AG08396 (cell line): ENCODE data around the gene DNM2.
"Not testable (repeated sequence)": the region's sequence is repeated elsewhere in the genome, so short reads cannot be mapped to it uniquely, and the experiment has no call there.

ENCODE experiments used
- DNase-seq: peaks from one replicate; pipeline ENCODE4 v3.0.0; 2012; ENCODE audit warnings: low spot score, mixed read lengths

The DNM2 gene

DNA sequence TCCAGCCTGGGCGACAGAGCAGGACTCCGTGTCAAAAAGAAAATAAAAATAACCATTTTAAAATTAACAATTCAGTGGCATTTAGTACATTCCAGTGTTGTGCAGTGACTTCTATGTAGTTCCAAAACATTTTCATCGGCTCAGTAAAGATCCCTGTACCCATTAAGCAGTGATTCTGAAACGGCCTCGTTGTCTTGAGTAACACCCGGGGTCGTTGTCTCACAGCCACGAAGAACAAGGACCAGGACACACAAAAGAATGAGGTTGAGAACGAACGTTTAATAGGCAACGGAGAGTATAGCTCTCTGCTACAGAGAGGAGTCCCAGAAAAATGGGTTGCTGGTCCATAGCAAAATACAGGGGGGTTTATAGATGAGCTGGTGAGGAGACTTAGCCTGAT is 120.5 kb downstream of the DNM2 start:
- no peak for DNase-seq

DNA sequence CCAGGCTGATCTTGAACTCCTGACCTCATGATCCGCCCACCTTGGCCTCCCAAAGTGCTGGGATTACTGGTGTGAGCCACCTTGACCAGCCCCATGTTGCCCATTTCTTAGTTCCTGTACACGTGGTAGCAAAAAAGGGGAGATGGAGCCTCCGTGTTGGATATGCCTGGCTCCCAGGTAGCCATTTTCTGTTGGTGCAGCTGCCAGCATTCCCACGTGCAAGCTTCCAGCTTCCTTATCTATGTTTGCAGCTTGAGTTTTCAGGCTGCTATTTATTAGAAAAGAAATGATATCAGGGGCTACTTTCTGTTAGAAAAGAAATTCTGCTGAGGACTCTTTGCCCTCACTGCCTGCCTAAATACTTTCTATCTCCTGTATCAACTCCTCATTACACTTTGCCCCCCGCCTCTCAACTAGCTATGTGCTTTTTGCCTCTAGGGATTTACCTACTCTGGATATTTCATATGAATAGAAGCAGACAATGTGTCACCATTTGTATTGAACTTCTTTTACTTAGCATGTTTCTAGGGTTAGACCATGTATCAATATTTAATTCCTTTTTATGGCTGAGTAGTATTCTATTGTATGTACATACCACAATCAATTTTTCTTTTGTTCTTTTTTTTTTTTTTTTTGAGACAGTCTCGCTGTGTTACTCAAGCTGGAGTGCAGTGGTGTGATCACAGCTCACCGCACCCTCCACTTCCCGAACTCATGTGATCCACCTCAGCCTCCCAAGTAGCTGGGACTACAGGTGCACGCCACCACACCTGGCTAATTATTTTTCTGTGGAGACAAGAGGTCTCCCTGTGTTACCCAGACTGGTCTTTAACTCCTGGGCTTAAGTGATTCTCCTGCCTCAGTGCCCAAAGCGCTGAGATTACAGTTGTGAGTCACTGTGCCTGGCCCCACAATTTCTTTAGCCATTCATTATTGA is 121.5 kb downstream of the DNM2 start:
- no peak for DNase-seq

DNA sequence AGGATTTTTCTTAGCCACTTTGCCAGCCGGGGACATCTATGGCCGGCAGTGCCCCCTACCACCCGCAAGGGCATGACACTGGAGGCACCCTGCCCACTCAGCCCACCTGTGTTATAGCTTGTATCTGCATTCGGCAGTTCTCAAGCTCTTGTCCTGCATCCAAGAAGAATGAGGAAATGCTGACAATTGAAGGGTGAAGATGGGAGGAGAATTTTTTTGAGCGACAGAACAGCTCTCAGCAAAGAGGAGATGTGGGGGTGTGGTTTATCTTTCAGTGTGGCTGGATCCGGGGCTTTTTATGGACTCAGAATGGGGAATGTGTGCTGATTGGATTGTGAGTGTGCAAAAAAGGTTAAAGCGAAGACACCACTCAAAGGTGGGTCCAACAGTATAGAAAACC is 124.9 kb downstream of the DNM2 start:
- no peak for DNase-seq

DNA sequence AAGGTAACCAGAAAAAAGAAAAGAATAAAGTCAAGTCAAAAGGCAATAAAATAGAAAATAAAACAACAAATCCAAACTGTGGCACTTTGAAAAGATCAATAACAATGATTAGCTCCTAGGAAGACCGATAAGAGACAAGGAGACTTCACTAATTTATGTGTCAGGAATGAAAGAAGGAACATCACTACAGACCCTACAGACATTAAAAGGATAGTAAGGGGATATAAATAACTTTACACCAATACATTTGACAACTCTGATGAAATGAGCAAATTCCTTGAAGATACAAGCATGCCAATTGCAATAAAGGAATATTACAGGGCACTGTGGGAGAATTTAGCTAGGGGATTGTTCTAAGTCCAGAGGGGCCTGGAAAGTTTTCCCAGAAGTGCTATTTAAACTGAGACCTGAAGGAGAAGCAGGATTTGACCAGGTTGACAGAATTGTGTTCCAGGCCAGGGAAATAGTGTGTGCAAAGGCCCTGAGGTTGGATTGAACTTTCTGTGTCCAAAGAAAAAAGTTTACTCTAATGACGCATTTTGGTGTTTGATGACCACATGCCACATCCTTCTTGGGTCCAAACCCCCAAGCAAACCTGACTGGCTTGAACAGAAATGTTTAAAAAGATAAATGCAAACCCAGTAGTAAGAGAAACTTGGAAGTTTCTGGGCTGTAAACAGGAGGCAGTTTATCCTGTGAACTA is 128.8 kb downstream of the DNM2 start:
- DNase-seq = no peak

DNA sequence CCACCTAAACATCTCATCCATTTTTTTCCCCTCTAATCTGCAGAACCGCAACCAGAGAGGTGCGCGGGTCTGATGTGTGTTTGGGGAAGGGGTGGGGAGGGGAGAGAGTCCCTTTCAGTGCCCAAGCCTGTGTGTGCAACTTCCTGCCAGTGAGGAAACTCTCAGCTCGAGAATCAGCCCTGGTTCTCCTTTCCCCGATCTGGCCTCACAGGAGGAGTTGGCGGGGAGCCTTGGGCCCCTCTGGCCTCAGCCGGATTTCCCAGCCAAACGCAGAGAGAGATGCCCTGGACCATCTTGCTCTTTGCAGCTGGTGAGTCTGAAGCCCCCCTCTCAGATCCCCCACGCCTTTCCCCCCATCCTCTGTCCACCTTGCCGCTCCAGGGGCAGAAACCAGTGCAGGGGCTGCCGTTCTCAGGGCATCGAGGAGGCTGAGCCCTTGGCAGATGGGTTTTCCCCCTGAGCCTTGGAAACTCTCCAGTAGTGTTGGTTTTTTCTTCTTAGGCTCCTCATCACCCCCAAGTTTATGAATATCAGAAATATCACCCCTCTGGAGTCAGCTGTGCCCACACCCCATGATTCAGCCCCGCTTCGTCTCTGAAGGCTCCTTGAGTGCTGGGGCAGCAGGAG is 130.5 kb downstream of the DNM2 start, which contains the start of gene C19orf38:
C19orf38 (plus strand) TSS at position 186 of the 627 bp plus-strand sequence; CDS start at position 280, 94 bp downstream.
- DNase-seq = no peak

DNA sequence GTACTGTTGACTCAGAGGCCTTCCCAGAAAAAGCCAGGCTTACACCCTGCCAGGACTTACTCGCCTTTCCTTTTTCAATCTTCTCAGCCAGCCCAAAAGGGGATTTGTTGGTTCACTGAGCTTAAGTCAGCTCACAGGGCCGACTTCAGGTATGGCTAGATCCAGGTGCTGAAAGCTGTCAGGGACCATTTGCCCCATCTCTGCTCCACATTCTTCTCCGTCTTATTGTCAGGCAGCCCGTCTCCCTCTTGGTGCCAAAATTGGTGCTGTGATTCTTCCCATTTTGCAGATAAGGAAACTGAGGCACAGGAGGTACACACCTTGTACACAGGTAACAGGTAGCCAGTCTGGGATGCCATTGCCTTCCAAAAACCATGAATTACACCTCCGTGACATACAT is 132.8 kb downstream of the DNM2 start:
- DNase-seq = no peak

DNA sequence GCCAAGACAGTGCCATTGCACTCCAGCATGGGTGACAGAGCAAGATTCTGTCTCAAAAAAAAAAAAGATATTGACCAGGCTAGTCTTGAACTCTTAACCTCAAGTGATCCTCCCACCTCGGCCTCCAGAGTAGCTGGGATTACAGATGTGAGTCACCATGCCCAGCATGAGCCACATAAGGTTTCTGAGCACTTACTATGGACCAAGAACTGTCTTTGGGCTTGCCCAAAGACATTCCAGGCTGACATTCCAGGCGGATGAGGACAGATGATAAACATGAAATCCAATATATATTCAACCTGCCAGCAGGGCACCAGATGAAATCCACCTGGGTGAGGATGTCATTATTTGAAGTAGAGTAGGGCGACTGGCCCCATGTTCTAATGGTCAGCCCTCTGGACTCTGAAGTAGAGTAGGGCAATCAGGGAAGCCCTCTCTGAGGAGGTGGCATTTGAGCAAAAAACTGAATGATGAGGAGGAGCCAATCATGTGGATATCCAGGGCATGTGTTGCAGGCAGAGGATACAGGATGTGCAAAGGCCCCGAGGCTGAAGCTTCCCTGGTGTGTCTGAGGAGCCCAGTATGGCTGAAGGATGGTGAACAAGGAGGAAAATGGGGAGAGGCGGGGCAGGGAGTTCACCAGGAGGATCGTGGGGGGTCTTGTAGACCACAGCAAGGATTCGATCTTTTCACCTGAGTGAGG is 134.4 kb downstream of the DNM2 start:
- DNase-seq = peak; percentile 38

DNA sequence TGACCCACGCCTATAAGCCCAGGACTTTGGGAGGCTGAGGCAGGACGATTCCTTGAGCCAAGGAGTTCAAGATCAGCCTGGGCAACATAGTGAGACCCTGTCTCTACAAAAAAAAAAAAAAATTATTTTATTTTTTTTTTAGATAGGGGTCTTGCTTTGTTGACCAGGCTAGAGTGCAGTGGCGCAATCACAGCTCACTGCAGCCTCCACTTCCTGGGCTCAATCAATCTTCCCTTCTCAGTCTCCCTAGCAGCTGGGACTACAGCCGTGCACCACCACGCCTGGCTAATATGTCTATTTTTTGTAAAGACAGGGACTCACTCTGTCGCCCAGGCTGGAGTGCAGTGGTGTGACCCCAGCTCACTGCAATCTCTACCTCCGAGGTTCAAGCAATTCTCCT is 135.1 kb downstream of the DNM2 start:
- DNase-seq = no peak

DNA sequence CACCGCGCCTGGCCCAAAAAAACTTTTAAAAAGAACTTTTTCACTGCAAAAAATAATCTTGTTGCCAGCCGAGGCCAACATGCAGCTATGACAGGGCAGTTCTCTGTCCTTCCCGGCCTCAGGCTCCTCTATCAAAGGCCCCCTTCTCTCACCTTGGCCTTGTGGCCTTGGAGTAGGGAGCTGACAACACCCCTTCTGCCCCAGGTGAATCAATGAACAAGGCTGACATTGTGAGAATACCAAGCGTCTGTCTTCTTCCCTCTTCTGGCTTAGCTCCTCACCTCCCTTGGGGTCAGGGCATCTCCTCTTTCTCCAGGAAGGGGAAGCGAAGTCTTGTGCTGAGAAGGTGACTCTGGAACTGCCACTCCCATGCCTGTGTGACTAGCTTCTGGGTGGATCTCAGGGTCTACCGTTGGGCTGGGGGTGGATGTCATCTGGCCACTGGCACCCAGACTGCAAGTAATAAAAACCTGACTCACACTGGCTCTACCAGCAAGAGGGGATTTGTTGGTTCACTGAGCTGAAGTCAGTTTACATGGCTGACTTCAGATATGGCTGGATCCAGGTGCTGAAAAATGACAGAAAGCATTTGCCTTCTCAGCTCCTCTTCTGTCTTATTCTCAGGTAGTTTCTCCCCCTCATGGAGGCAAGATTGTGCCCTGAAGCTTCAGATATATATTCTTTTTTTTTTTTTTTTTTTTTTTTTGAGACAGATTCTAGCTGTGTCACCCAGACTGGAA is 136.6 kb downstream of the DNM2 start:
- DNase-seq = no peak

DNA sequence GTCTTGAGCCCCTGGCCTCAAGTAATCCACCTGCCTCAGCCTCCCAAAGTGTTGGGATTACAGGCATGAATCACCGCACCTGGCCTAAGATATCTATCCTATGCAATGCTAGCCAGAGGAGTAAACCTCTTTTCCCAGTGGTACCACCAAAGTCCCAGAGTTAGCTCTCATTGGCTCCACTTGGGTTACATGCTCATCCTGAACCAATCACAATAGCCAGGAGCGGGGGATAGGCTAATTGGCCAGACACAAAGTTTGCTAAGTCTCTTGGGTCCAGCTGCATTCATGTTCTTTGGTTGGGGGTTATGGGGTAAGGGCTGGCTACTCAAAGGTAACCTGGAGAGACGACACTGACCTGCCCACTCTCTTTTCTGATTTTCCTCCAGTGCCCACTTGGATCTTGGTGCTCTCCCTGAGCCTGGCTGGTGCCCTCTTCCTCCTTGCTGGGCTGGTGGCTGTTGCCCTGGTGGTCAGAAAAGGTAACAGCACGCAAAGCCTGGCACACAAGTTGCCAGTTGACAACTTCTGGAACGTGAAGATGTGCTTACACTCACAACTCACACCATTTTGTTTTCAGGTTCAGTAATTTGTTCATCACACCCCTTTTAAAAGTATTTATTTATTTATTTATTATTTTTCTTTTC is 138.1 kb downstream of the DNM2 start:
- DNase-seq = no peak

DNA sequence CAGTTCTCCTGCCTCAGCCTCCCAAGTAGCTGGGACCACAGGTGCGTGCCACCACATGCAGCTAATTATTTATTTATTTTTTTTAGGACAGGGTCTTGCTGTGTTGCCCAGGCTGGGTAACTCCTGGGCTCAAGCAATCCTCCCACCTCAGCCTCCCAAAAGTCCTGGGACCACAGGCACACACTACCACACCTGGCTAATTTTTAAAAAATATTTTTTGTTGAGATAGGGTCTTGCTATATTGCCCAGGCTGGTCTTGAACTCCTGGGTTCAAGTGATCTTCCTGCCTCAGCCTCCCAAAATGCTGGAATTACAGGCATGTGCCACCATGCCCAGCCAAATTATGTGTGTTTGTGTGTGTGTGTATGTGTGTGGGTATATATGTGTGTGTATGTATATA is 139.0 kb downstream of the DNM2 start:
- not testable (repeated sequence) for DNase-seq

DNA sequence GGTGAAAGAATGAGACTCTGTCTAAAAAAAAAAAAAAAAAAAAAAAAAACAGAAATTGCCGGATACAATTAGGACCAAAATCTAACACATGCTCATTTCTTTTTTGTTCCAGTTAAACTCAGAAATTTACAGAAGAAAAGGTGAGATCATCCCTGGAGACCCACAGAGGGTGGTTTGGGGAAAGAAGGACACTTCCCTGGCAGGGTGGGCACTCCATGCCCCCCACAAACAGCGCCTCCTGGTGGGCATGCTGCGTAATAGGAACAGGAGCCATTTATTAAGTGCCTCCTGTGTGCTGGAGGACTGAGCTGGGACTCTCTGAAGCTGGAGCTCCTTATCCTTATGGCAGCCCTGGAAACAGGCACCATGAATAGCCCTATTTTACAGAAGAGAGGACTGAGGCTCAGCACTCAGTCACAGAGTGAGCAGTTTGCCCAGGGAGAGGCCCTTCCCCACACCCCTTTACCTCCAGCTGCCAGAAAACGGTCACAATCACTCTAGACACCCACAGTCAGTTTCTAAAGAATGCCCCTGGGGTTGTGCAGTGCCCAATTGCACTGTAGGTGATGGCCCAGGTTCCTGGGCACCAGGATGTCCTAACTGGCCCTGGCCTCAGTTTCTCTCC is 140.4 kb downstream of the DNM2 start:
- DNase-seq = peak; percentile 37

DNA sequence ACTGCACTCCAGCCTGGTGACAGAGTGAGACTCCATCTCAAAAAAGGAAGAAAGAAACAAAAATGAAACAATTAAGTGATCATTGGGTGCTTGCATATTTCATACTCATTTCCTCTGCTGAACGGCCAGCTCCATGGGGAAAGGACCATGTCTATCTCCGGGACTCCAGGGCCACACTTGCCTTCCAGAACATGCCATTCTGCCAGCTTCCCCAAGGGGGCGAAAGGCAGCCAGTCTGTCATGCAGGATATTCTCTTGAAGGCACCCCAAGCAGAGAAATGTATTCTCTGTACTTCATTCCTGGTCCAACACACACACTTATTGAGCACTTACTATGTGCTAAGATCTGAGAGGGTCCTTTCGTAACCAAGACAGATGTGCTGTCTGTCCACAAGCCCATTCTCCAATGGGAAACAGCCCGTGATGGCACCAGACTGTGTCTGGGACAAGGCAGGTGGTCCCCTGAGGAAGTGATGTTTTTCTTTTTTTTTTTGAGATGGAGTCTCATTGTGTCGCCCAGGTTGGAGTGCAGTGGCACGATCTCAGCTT is 143.3 kb downstream of the DNM2 start:
- no peak for DNase-seq

DNA sequence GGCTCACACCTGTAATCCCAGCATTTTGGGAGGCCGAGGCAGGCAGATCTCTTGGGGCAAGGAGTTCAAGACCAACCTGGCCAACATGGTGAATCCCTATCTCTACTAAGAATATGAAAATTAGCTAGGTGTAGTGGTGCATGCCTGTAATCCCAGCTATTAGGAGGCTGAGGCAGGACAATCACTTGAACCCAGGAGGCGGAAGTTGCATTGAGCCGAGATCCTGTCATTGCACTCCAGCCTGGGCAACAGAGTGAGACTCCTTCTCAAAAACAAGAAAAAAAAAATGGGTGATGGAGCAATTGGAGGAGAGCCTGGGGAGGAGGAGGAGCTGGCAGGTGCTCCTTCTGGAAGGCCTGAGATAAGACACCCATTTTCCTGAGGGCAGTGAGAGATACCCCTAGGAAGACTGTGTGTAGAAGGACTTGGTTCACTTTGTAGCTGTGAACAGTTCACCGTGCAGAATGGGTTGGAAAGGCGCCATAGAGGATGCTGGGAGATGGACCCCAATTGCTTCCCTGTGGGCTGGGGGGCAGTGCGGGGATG is 144.8 kb downstream of the DNM2 start:
- DNase-seq = no peak

DNA sequence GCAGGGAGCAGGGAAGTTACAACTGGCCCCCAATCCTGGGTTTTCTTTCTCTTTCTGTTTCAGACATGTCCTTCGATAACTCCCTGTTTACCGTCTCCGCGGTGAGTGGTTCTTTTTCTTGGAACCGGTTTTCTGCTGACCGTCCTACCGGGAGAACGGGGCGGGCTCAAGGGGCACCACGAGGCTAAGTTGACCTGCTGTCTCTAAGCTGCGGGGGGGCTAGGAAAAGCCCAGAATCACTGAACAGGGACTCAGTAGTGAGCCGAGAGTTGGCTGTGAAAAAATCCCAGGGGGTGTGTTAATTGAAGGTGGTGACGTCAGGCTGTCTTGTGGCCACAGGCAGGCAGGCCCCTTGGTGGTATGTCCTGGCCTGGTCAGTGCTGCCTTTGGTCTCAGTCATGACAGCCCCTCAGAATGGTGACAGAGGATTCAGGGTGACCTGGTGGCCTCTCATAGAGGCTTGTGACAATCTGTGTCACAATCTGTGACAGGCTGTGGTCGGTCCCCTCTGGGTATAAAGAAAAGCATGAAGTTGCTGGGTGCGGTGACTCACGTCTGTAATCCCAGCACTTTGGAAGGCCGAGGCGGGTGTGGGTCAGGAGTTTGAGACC is 145.3 kb downstream of the DNM2 start:
- DNase-seq = no peak

DNA sequence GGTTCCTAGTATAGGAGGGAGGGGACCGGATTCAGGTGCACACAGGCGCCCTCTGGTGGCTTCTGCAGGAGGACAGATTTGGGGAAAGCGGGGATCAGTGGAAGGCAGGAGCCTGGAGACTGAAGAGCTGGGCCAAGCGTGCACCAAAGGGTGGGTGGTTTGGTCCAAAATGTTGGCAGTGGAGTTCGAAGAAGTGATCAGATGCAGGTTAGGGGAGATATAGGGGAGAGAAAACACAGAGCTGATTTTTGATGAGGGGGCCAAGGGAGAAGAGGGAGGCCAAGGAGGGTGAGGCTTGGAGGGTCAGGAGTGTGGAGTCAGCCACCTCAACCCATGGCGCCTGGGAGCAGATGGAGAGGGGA is 146.6 kb downstream of the DNM2 start:
- DNase-seq = peak; percentile 87

DNA sequence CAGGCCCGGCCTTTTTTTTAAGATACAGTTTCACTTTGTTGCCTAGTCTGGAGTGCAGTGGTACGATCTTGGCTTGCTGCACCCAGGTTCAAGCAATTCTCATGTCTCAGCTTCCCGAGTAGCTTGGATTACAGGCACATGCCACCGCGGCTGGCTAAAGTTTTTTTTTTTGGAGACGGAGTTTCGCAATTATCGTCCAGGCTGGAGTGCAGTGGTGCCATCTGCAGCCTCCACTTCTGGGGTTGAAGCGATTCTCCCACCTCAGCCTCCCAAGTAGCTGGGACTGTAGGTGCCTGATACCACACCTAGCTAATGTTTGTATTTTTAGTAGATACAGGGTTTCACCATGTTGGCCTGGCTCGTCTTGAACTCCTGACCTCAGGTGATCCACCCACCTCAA is 148.6 kb downstream of the DNM2 start:
- no peak for DNase-seq

DNA sequence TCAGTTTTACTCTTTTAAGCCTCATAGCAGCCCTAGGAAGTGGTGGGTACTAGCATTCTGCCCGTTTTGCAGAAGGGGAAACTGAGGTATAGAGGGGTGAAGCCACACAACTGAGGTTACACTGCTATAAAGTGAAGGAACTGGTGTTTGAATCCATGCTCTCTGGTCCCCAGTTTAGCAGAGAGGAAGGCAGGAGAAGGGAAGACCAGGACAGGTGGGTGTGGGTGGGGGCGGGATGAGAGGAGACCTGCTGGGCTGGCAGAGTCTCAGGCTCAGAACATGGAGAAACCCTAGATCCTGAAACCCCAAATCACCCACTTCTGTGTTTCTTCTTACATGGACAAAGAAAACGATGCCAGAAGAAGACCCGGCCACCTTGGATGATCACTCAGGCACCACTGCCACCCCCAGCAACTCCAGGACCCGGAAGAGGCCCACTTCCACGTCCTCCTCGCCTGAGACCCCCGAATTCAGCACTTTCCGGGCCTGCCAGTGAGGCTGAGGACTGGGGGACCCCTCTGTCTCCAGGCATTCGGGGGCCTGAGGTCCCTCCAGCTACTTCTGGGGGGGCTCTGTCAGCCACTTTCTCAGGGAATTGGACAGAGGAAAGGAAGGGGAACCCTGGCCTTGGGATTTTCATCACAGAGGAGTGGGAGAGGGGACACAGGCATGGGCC is 151.1 kb downstream of the DNM2 start:
- DNase-seq = no peak

DNA sequence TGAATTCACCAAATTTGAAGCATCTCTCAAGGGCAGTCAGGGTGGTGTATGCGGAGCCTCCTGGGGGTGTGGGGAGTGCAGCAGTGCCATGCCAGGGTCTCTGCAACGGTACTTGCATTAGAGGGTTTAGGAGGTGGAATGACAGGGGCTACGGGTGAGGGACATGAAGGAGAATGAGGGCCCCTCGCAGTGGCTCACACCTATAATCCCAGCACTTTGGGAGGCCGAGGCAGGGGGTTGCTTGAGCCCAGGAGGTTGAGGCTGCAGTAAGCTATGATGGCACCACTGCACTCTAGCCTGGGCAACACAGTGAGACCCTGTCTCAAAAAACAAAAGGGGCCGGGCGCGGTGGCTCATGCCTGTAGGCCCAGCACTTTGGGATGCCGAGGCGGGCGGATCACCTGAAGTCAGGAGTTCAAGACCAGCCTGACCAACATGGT is 152.0 kb downstream of the DNM2 start:
- DNase-seq = not testable (repeated sequence)
